HCT116 (cell line): ENCODE data around the gene TLL2.

ENCODE experiments used
- POLR2A ChIP-seq: IDR thresholded peaks from 2 replicates; pipeline ENCODE4 v1.7.0; 2011; ENCODE audit warnings: borderline replicate concordance; ENCODE audit not compliant: insufficient read depth, insufficient read length; ENCODE audit errors: extremely low read depth
- POLR2AphosphoS5 ChIP-seq: IDR thresholded peaks from 2 replicates; pipeline ENCODE4 v1.6.1; 2011; ENCODE audit warnings: mild to moderate bottlenecking, low read depth, low read length, moderate library complexity
- RAD21 ChIP-seq: IDR thresholded peaks from 2 replicates; pipeline ENCODE4 v1.6.1; 2012; ENCODE audit warnings: low read depth, mild to moderate bottlenecking
- TF ChIP-seq, protein P1 (sequence below), 3 experiments: fragments of 200-600 bp in 1 of 3; sonication (generic) in 1 of 3; IDR thresholded peaks in 2 of 3; conservative IDR thresholded peaks in 1 of 3; 2 replicates each; pipeline ENCODE4 v1.5.1; 2012 to 2017; ENCODE audit warnings: low read depth in 2 of 3, low read length in 2 of 3, antibody characterized with exemption in 1 of 3, borderline replicate concordance in 1 of 3, control low read depth in 1 of 3, mild to moderate bottlenecking in 1 of 3, mixed read lengths in 1 of 3, mixed run types in 1 of 3, moderate library complexity in 1 of 3; ENCODE audit not compliant: insufficient read depth in 1 of 3

DNA sequence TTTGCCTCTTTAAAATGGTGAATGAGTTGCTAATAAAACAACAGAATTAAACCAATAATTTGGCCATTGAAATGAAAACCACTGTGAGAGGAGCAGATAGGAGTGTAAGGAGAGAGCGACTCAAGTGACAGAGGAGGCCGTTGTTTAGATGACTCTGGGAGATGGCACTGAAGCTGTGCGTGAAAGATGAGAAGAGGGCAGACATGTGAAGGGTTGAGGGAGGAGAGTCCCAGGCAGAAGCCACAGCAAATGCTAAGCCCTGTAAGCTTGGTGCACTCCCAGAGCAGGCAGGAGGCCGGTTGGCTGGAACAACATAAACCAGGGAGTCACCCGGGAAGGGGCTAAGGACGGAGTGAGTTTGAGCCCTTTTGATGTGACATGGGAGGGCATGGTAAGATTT, 154.1 kb downstream of the TLL2 start:
- TF ChIP-seq, protein P1, sequence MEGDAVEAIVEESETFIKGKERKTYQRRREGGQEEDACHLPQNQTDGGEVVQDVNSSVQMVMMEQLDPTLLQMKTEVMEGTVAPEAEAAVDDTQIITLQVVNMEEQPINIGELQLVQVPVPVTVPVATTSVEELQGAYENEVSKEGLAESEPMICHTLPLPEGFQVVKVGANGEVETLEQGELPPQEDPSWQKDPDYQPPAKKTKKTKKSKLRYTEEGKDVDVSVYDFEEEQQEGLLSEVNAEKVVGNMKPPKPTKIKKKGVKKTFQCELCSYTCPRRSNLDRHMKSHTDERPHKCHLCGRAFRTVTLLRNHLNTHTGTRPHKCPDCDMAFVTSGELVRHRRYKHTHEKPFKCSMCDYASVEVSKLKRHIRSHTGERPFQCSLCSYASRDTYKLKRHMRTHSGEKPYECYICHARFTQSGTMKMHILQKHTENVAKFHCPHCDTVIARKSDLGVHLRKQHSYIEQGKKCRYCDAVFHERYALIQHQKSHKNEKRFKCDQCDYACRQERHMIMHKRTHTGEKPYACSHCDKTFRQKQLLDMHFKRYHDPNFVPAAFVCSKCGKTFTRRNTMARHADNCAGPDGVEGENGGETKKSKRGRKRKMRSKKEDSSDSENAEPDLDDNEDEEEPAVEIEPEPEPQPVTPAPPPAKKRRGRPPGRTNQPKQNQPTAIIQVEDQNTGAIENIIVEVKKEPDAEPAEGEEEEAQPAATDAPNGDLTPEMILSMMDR (IDR thresholded peaks at IDR 0.05 in 2 of 3, conservative IDR thresholded peaks at IDR 0.05 in 1 of 3; ENCODE audit: borderline replicate concordance in 1 of 3, insufficient read depth in 1 of 3, low read depth in 2 of 3, low read length in 2 of 3): no peak
- TF ChIP-seq POLR2A (no peak), RAD21 (no peak), POLR2AphosphoS5 (no peak)
